ENCODE results near the gene TRIP13.
"Not testable (repeated sequence)": the region's sequence is repeated elsewhere in the genome, so short reads cannot be mapped to it uniquely, and the experiment has no call there.

The TRIP13 gene

GRCh38 chr5:852018-852417 is 40.7 kb upstream of the TRIP13 start:
- Histone ChIP-seq H3K79me2 (no peaks in the 10 kb centered on the region), H3K9ac (no peak overlapping the region), H3K36me3 (ENCODE audit: control insufficient read depth, insufficient read depth, low read length) (no peaks in the 10 kb centered on the region), H3K4me3 (ENCODE audit: low read depth, low read length) (no peak overlapping the region), H3K27me3 (ENCODE audit: control insufficient read depth, insufficient read depth, low read length) (peaks cover 3% of the 10 kb centered on the region), H3K9me3 (ENCODE audit: control insufficient read depth, low read length) (no peaks in the 10 kb centered on the region), H3K4me1 (no peaks in the 10 kb centered on the region), H3K4me2 (ENCODE audit: low read length) (no peak overlapping the region), H2AFZ (no peak overlapping the region), H3K27ac (no peak overlapping the region)
- TF ChIP-seq CTCF (IDR thresholded peaks at IDR 0.05) = no peak

GRCh38 chr5:852431-853401 is 40.0 kb upstream of the TRIP13 start:
- no peak overlapping the region for H2AFZ ChIP-seq
- no peaks in the 10 kb centered on the region for H3K4me1 ChIP-seq
- no peaks in the 10 kb centered on the region for H3K9me3 ChIP-seq (ENCODE audit: control insufficient read depth, low read length)
- no peak overlapping the region for H3K9ac ChIP-seq
- H3K27me3 ChIP-seq (ENCODE audit: control insufficient read depth, insufficient read depth, low read length) = peaks cover 3% of the 10 kb centered on the region
- H3K27ac ChIP-seq = no peak overlapping the region
- H3K4me3 ChIP-seq (ENCODE audit: low read depth, low read length) = no peak overlapping the region
- no peaks in the 10 kb centered on the region for H3K36me3 ChIP-seq (ENCODE audit: control insufficient read depth, insufficient read depth, low read length)
- no peak for TF ChIP-seq CTCF (IDR thresholded peaks at IDR 0.05)
- no peaks in the 10 kb centered on the region for H3K79me2 ChIP-seq
- H3K4me2 ChIP-seq (ENCODE audit: low read length) = no peak overlapping the region

- not testable (repeated sequence) for H3K27ac ChIP-seq; H3K9ac ChIP-seq; H3K4me1 ChIP-seq; H3K79me2 ChIP-seq; H3K27me3 ChIP-seq (ENCODE audit: control insufficient read depth, insufficient read depth, low read length); H3K4me2 ChIP-seq (ENCODE audit: low read length); H3K4me3 ChIP-seq (ENCODE audit: low read depth, low read length); H2AFZ ChIP-seq; H3K9me3 ChIP-seq (ENCODE audit: control insufficient read depth, low read length); H3K36me3 ChIP-seq (ENCODE audit: control insufficient read depth, insufficient read depth, low read length)
Measured at GRCh38 chr5:853416-854090, 39.1 kb upstream of the TRIP13 start.

GRCh38 chr5:854217-854616 is 38.5 kb upstream of the TRIP13 start:
- Histone ChIP-seq H2AFZ (no peak overlapping the region), H3K9ac (no peak overlapping the region), H3K4me3 (ENCODE audit: low read depth, low read length) (no peak overlapping the region), H3K4me1 (no peaks in the 10 kb centered on the region), H3K9me3 (ENCODE audit: control insufficient read depth, low read length) (no peaks in the 10 kb centered on the region), H3K4me2 (ENCODE audit: low read length) (no peak overlapping the region), H3K27me3 (ENCODE audit: control insufficient read depth, insufficient read depth, low read length) (peaks cover 3% of the 10 kb centered on the region), H3K27ac (no peak overlapping the region), H3K79me2 (no peaks in the 10 kb centered on the region), H3K36me3 (ENCODE audit: control insufficient read depth, insufficient read depth, low read length) (no peaks in the 10 kb centered on the region)
- TF ChIP-seq CTCF (IDR thresholded peaks at IDR 0.05) = no peak

GRCh38 chr5:854966-855743 is 37.5 kb upstream of the TRIP13 start:
- Histone ChIP-seq H3K27ac (no peak overlapping the region), H3K36me3 (ENCODE audit: control insufficient read depth, insufficient read depth, low read length) (no peaks in the 10 kb centered on the region), H3K9ac (no peak overlapping the region), H3K4me2 (ENCODE audit: low read length) (no peak overlapping the region), H3K4me3 (ENCODE audit: low read depth, low read length) (no peak overlapping the region), H3K4me1 (no peaks in the 10 kb centered on the region), H3K27me3 (ENCODE audit: control insufficient read depth, insufficient read depth, low read length) (peaks cover 3% of the 10 kb centered on the region), H3K79me2 (no peaks in the 10 kb centered on the region), H3K9me3 (ENCODE audit: control insufficient read depth, low read length) (no peaks in the 10 kb centered on the region), H2AFZ (no peak overlapping the region)
- no peak for TF ChIP-seq CTCF (IDR thresholded peaks at IDR 0.05)

Data from parathyroid adenoma (tissue), 2 donors.